ENCODE results near the gene TRAF3IP1.
"Not testable (repeated sequence)": the region's sequence is repeated elsewhere in the genome, so short reads cannot be mapped to it uniquely, and the experiment has no call there.

TRAF3IP1 gene

GRCh38 chr2:238440767-238441166 lies 120.4 kb downstream of the TRAF3IP1 start:
- no peaks in the 10 kb centered on the region for H3K4me1 ChIP-seq (ENCODE audit: control insufficient read depth, low read depth, low read length)
- no peaks in the 10 kb centered on the region for H3K27me3 ChIP-seq (ENCODE audit: control insufficient read depth, insufficient read depth, low read length)
- H3K36me3 ChIP-seq (ENCODE audit: control insufficient read depth, low read depth, low read length): peaks cover 42% of the 10 kb centered on the region
- H3K9ac ChIP-seq (ENCODE audit: low read length): no peak overlapping the region
- H3K9me3 ChIP-seq (ENCODE audit: control insufficient read depth, low read depth, low read length): no peaks in the 10 kb centered on the region
- H3K4me3 ChIP-seq (ENCODE audit: low read length): no peak overlapping the region
- H3K27ac ChIP-seq (ENCODE audit: low read length): no peak overlapping the region

DNA sequence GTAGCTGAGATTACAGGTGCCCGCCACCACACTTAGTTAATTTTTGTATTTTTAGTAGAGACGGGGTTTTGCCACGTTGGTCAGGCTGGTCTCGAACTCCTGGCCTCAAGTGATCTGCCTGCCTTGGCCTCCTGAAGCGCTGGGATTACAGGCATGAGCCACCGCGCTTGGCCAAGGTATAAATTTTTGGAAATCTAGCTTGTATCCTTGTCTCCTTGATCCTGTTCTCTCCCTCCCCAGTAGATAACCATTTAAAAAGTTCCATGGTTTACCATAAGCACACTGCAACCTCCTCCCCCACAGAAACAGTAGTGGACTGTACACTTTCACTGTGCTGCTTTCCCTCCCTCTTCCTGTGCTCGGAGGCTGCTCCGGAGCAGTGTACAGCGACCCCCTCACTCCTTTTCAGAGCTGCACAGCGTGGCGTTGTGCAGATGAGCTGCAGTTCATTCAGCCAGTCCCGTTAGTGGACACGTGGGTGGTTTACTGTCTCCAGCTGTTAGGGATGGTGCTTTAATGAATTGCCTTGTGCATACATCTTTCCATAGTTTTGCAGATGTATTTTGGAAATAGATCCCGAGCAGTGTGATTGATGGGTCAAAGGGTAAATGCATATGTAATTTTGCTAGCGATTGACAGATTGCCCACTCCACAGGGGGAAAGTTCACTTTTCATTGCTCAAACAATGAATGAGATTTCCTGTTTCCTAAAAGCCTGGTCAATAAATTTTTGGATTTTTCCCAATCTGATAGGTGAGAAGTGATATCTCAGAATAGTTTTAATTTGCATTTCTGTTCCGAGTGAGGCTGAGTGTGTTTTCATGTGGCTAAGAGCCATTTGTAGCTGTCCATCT lies 121.2 kb downstream of the TRAF3IP1 start:
- Histone ChIP-seq H3K4me3 (ENCODE audit: low read length) (no peak overlapping the region), H3K27me3 (ENCODE audit: control insufficient read depth, insufficient read depth, low read length) (no peaks in the 10 kb centered on the region), H3K9ac (ENCODE audit: low read length) (no peak overlapping the region), H3K9me3 (ENCODE audit: control insufficient read depth, low read depth, low read length) (no peaks in the 10 kb centered on the region), H3K4me1 (ENCODE audit: control insufficient read depth, low read depth, low read length) (no peaks in the 10 kb centered on the region), H3K36me3 (ENCODE audit: control insufficient read depth, low read depth, low read length) (peaks cover 49% of the 10 kb centered on the region), H3K27ac (ENCODE audit: low read length) (no peak overlapping the region)

GRCh38 chr2:238442257-238442656 lies 121.9 kb downstream of the TRAF3IP1 start:
- H3K36me3 ChIP-seq (ENCODE audit: control insufficient read depth, low read depth, low read length): peaks cover 57% of the 10 kb centered on the region
- H3K4me1 ChIP-seq (ENCODE audit: control insufficient read depth, low read depth, low read length); H3K27ac ChIP-seq (ENCODE audit: low read length); H3K9ac ChIP-seq (ENCODE audit: low read length); H3K27me3 ChIP-seq (ENCODE audit: control insufficient read depth, insufficient read depth, low read length); H3K4me3 ChIP-seq (ENCODE audit: low read length); H3K9me3 ChIP-seq (ENCODE audit: control insufficient read depth, low read depth, low read length): not testable (repeated sequence)

DNA sequence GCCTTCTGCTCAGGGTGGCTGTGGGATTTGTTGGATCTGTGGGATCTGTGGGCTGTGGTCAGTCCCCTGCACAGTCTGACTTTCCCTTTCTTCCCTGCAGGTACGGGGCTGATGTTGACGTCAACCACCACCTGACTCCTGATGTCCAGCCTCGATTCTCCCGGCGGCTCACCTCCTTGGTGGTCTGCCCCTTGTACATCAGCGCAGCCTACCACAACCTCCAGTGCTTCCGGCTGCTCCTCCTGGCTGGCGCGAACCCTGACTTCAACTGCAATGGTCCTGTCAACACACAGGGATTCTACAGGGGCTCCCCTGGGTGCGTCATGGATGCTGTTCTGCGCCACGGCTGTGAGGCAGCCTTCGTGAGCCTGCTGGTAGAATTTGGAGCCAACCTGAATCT lies 123.9 kb downstream of the TRAF3IP1 start:
- Histone ChIP-seq H3K4me3 (ENCODE audit: low read length) (no peak overlapping the region), H3K36me3 (ENCODE audit: control insufficient read depth, low read depth, low read length) (peaks cover 60% of the 10 kb centered on the region), H3K4me1 (ENCODE audit: control insufficient read depth, low read depth, low read length) (no peaks in the 10 kb centered on the region), H3K27me3 (ENCODE audit: control insufficient read depth, insufficient read depth, low read length) (no peaks in the 10 kb centered on the region), H3K9ac (ENCODE audit: low read length) (no peak overlapping the region), H3K27ac (ENCODE audit: low read length) (no peak overlapping the region), H3K9me3 (ENCODE audit: control insufficient read depth, low read depth, low read length) (no peaks in the 10 kb centered on the region)

GRCh38 chr2:238445409-238446190 lies 125.3 kb downstream of the TRAF3IP1 start:
- Histone ChIP-seq H3K9me3 (ENCODE audit: control insufficient read depth, low read depth, low read length) (no peaks in the 10 kb centered on the region), H3K27me3 (ENCODE audit: control insufficient read depth, insufficient read depth, low read length) (no peaks in the 10 kb centered on the region), H3K27ac (ENCODE audit: low read length) (no peak overlapping the region), H3K4me1 (ENCODE audit: control insufficient read depth, low read depth, low read length) (no peaks in the 10 kb centered on the region), H3K9ac (ENCODE audit: low read length) (no peak overlapping the region), H3K4me3 (ENCODE audit: low read length) (no peak overlapping the region), H3K36me3 (ENCODE audit: control insufficient read depth, low read depth, low read length) (peaks cover 65% of the 10 kb centered on the region)

GRCh38 chr2:238446371-238446770 lies 126.1 kb downstream of the TRAF3IP1 start:
- Histone ChIP-seq H3K36me3 (ENCODE audit: control insufficient read depth, low read depth, low read length) (peaks cover 65% of the 10 kb centered on the region), H3K27me3 (ENCODE audit: control insufficient read depth, insufficient read depth, low read length) (no peaks in the 10 kb centered on the region), H3K9me3 (ENCODE audit: control insufficient read depth, low read depth, low read length) (no peaks in the 10 kb centered on the region), H3K4me1 (ENCODE audit: control insufficient read depth, low read depth, low read length) (no peaks in the 10 kb centered on the region), H3K27ac (ENCODE audit: low read length) (no peak overlapping the region), H3K4me3 (ENCODE audit: low read length) (no peak overlapping the region), H3K9ac (ENCODE audit: low read length) (no peak overlapping the region)

DNA sequence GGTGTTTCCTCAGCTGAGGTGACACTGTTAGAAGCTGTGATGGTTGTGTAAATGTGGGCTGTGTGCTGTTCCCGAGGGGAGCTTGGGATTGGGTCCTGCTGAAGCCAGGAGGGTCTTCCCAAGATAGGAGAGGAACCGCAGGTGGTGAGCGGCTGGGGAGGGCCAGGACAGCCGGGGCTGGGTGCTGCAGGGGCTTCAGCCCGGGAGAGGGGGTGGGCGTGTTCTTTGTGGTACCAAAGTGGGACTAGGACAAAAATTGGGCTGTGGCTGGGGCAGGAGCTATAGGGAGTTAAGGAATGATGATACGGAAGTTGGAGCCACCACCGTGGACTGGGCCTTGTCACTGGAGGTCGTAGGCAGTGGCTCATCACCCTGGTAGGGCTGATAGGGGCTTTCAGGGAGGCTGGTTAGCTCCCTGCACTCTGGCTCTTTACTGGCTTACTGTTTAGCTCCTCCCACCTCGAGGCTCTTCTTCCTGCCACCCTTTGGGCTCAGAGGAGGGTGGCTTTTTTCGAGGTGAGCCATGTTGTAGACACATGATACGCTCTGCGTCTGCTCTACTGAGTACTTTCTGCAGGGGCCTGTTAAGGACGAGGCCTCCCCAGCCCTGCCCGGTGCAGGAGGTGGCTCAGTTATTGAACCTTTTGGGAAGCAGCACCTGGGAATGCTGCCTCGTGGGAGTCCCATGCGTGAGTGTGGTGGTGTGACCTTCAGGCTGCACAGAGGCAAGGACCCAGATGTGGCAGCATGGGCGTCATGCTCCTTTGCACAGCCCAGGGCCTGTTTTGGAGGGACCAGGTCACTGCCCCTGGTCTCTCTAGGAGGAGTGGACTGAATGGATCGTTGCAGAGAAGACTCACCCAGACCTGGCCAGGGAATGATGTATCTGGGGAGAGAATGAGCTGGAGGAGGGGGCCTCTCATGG lies 128.0 kb downstream of the TRAF3IP1 start:
- H3K4me3 ChIP-seq (ENCODE audit: low read length): no peak overlapping the region
- no peaks in the 10 kb centered on the region for H3K9me3 ChIP-seq (ENCODE audit: control insufficient read depth, low read depth, low read length)
- H3K36me3 ChIP-seq (ENCODE audit: control insufficient read depth, low read depth, low read length): peaks cover 75% of the 10 kb centered on the region
- no peaks in the 10 kb centered on the region for H3K27me3 ChIP-seq (ENCODE audit: control insufficient read depth, insufficient read depth, low read length)
- H3K27ac ChIP-seq (ENCODE audit: low read length): no peak overlapping the region
- H3K9ac ChIP-seq (ENCODE audit: low read length): no peak overlapping the region
- H3K4me1 ChIP-seq (ENCODE audit: control insufficient read depth, low read depth, low read length): no peaks in the 10 kb centered on the region

GRCh38 chr2:238449241-238449640 lies 128.9 kb downstream of the TRAF3IP1 start:
- no peaks in the 10 kb centered on the region for H3K9me3 ChIP-seq (ENCODE audit: control insufficient read depth, low read depth, low read length)
- H3K36me3 ChIP-seq (ENCODE audit: control insufficient read depth, low read depth, low read length): peaks cover 71% of the 10 kb centered on the region
- no peaks in the 10 kb centered on the region for H3K4me1 ChIP-seq (ENCODE audit: control insufficient read depth, low read depth, low read length)
- H3K9ac ChIP-seq (ENCODE audit: low read length): no peak overlapping the region
- no peak overlapping the region for H3K4me3 ChIP-seq (ENCODE audit: low read length)
- H3K27me3 ChIP-seq (ENCODE audit: control insufficient read depth, insufficient read depth, low read length): no peaks in the 10 kb centered on the region
- no peak overlapping the region for H3K27ac ChIP-seq (ENCODE audit: low read length)

GRCh38 chr2:238449909-238450417 lies 129.6 kb downstream of the TRAF3IP1 start:
- peaks cover 64% of the 10 kb centered on the region for H3K36me3 ChIP-seq (ENCODE audit: control insufficient read depth, low read depth, low read length)
- H3K9ac ChIP-seq (ENCODE audit: low read length): no peak overlapping the region
- H3K27ac ChIP-seq (ENCODE audit: low read length): no peak overlapping the region
- H3K27me3 ChIP-seq (ENCODE audit: control insufficient read depth, insufficient read depth, low read length): no peaks in the 10 kb centered on the region
- no peak overlapping the region for H3K4me3 ChIP-seq (ENCODE audit: low read length)
- no peaks in the 10 kb centered on the region for H3K4me1 ChIP-seq (ENCODE audit: control insufficient read depth, low read depth, low read length)
- H3K9me3 ChIP-seq (ENCODE audit: control insufficient read depth, low read depth, low read length): no peaks in the 10 kb centered on the region

DNA sequence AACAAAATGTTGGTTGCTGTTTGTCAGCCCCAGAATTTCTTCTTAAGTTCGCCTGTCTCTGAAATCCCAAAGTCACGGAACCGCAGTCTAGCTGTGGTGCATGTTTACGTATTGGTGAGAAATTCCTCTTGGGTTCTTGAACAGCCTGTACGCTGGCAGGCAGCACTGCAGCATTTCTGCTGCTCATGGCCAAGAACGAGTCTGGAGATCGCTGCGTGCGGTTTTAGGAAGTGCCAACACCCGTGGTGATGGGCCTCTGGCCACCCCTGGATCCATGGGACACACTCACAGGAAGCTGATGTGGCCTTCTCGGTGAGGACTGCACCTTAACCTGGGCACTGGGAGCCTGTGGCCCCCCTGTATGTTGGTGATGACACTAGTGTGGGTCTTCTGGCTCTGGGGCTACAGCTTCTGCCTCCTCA lies 130.1 kb downstream of the TRAF3IP1 start:
- Histone ChIP-seq H3K36me3 (ENCODE audit: control insufficient read depth, low read depth, low read length) (peaks cover 59% of the 10 kb centered on the region), H3K4me3 (ENCODE audit: low read length) (no peak overlapping the region), H3K27ac (ENCODE audit: low read length) (no peak overlapping the region), H3K9me3 (ENCODE audit: control insufficient read depth, low read depth, low read length) (no peaks in the 10 kb centered on the region), H3K27me3 (ENCODE audit: control insufficient read depth, insufficient read depth, low read length) (no peaks in the 10 kb centered on the region), H3K9ac (ENCODE audit: low read length) (no peak overlapping the region), H3K4me1 (ENCODE audit: control insufficient read depth, low read depth, low read length) (no peaks in the 10 kb centered on the region)
